Endothelial cell of umbilical vein (primary cell): Measurements from ENCODE around the gene PRKCQ. TPM values are rescaled to one million over a fixed set of nuclear protein-coding genes. Genes with fewer than 3 reads are reported as not detected.

Source experiments
- BruUV-seq: library from RNA; stranded (reverse); fragments of 400-500 nt; replicated peaks from 2 replicates; lab custom pipeline; 2021; lab: Mats Ljungman, UMichigan
- CTCF ChIA-PET: fragments of 300-600, 350-600 bp; sonication (Branson Sonifier 250); formaldehyde crosslinking; loops from one replicate; lab custom pipeline; 2021; ENCODE audit warnings: antibody characterized with exemption, inconsistent platforms; lab: Charles Lee
- POLR2A ChIA-PET: fragments of 300-600, 350-600 bp; sonication (Branson Sonifier 250); formaldehyde crosslinking; loops from one replicate; lab custom pipeline; 2021; ENCODE audit warnings: antibody characterized with exemption, inconsistent platforms; lab: Charles Lee
- DNase-seq: peaks from one replicate; pipeline ENCODE4 v3.0.0-alpha.2; 2011; ENCODE audit warnings: low read depth, low spot score
- FAIRE-seq: peaks from 2 replicates; lab custom pipeline; 2011; peaks lifted over from hg19 to GRCh38; lab: Jason Lieb, UNC
- H2AFZ ChIP-seq: 2 replicates; pipeline ENCODE4 v1.6.0; 2012; ENCODE audit warnings: low read depth, low read length, control low read depth, inconsistent platforms
- H3K27ac ChIP-seq: 2 replicates; pipeline ENCODE4 v1.5.1; 2011; ENCODE audit warnings: low read depth, mild to moderate bottlenecking, control low read depth, low read length, moderate library complexity; ENCODE audit not compliant: insufficient read depth
- H3K27me3 ChIP-seq, 2 experiments: 2 replicates each; pipeline versions ENCODE4 v1.6.0 to v1.6.1; 2011; ENCODE audit warnings: low read length in 2 of 2, mixed read lengths in 1 of 2; ENCODE audit not compliant: control insufficient read depth in 2 of 2, insufficient read depth in 2 of 2
- H3K36me3 ChIP-seq, 2 experiments: 2 replicates in 1 of 2; 3 replicates in 1 of 2; pipeline ENCODE4 v1.5.1; 2011; ENCODE audit warnings: low read length in 2 of 2, mild to moderate bottlenecking in 1 of 2, moderate library complexity in 1 of 2; ENCODE audit not compliant: control insufficient read depth in 2 of 2, insufficient read depth in 2 of 2; ENCODE audit errors: extremely low read depth in 1 of 2
- H3K4me1 ChIP-seq: 3 replicates; pipeline ENCODE4 v1.5.1; 2011; ENCODE audit warnings: mild to moderate bottlenecking, low read length; ENCODE audit not compliant: control insufficient read depth, insufficient read depth; ENCODE audit errors: extremely low read depth
- H3K4me2 ChIP-seq: 2 replicates; pipeline ENCODE4 v1.6.1; 2011; ENCODE audit warnings: low read length, control low read depth, mixed read lengths; ENCODE audit not compliant: insufficient read depth
- H3K4me3 ChIP-seq, 3 experiments: fragments of 200-600 bp in 1 of 3; sonication (generic), shearing (Covaris generic) in 1 of 3; replicated peaks in 1 of 3; 2 replicates each; pipeline ENCODE4 v1.5.1; 2011 to 2016; ENCODE audit warnings: control low read depth in 3 of 3, low read length in 3 of 3, mild to moderate bottlenecking in 2 of 3, inconsistent platforms in 1 of 3, low read depth in 1 of 3, moderate library complexity in 1 of 3; ENCODE audit not compliant: insufficient read depth in 1 of 3
- H3K79me2 ChIP-seq: 2 replicates; pipeline ENCODE4 v1.6.0; 2012; ENCODE audit warnings: low read length, inconsistent platforms; ENCODE audit not compliant: control insufficient read depth, insufficient read depth
- H3K9ac ChIP-seq: replicated peaks from 2 replicates; pipeline ENCODE3; 2011; ENCODE audit warnings: low read length, control low read depth; ENCODE audit not compliant: insufficient read depth; ENCODE audit errors: extremely low read depth
- H3K9me1 ChIP-seq: replicated peaks from 3 replicates; pipeline ENCODE4 v1.6.0; 2011; ENCODE audit warnings: mild to moderate bottlenecking, low read length; ENCODE audit not compliant: control insufficient read depth, insufficient read depth; ENCODE audit errors: extremely low read depth
- H3K9me3 ChIP-seq: replicated peaks from 2 replicates; pipeline ENCODE4 v1.5.1; 2012; ENCODE audit warnings: low read length, inconsistent platforms; ENCODE audit not compliant: control insufficient read depth, insufficient read depth
- H4K20me1 ChIP-seq: replicated peaks from 2 replicates; pipeline ENCODE3; 2011; ENCODE audit warnings: mild to moderate bottlenecking, low read length; ENCODE audit not compliant: control insufficient read depth, insufficient read depth; ENCODE audit errors: extremely low read depth
- CTCF ChIP-seq, 2 donors: IDR thresholded peaks; 1 replicate in 1 of 2; 2 replicates in 1 of 2; pipeline ENCODE4 v1.5.1; 2011; ENCODE audit warnings: low read length in 2 of 2, mild to moderate bottlenecking in 2 of 2, moderate library complexity in 2 of 2, control low read depth in 1 of 2, inconsistent platforms in 1 of 2, low read depth in 1 of 2; ENCODE audit not compliant: insufficient read depth in 1 of 2; ENCODE audit errors: extremely low read depth in 1 of 2
- EZH2 ChIP-seq: IDR thresholded peaks from 2 replicates; pipeline ENCODE4 v1.6.1; 2012; ENCODE audit warnings: borderline replicate concordance, low read depth, mild to moderate bottlenecking, moderate library complexity, low read length, inconsistent platforms; ENCODE audit not compliant: severe bottlenecking
- FOS ChIP-seq: IDR thresholded peaks from 2 replicates; pipeline ENCODE4 v1.6.1; 2011; ENCODE audit warnings: mild to moderate bottlenecking, low read length, moderate library complexity, borderline replicate concordance; ENCODE audit not compliant: insufficient read depth
- MAX ChIP-seq: IDR thresholded peaks from 2 replicates; pipeline ENCODE4 v1.6.1; 2011; ENCODE audit not compliant: insufficient read depth, insufficient read length
- POLR2A ChIP-seq: IDR thresholded peaks from 2 replicates; pipeline ENCODE4 v1.6.1; 2012; ENCODE audit warnings: low read depth, mild to moderate bottlenecking, control low read depth, low read length
- POLR2AphosphoS5 ChIP-seq: IDR thresholded peaks from 2 replicates; pipeline ENCODE4 v1.6.1; 2012; ENCODE audit warnings: low read depth, mild to moderate bottlenecking, control low read depth, low read length, moderate library complexity; ENCODE audit not compliant: insufficient read depth
- dilution Hi-C: fragments of 300-500 bp; cut with MboI; formaldehyde crosslinking; loops from one replicate; pipeline ENCODE4 v1.15.0; 2019; ENCODE audit warnings: low sequenced_read_pairs; ENCODE audit not compliant: extremely low pct_ligation_motif_present
- intact Hi-C: fragments of 100-400 bp; cut with micrococcal nuclease; formaldehyde crosslinking; loops from one replicate; pipeline ENCODE4 v1.10.0; 2022
- polyA plus RNA-seq, 4 experiments: library from polyadenylated mRNA; depleted of rRNA in 3 of 4; stranded (reverse) in 3 of 4; unstranded in 1 of 4; fragments of >200 nt; gene quantifications; 2 replicates each; pipeline versions ENCODE4 v1.2.1 to v1.2.3, GENCODE V29; 2011 to 2012; ENCODE audit warnings: missing spikeins in 1 of 4
- total RNA-seq: library from RNA; stranded (reverse); gene quantifications from 2 replicates; pipeline ENCODE4 v1.2.3, GENCODE V29; 2021

PRKCQ gene
- total and polyA plus RNA-seq, 2 donors (not counting 3 experiments of a cell fraction or from before 2014, with no cell fraction given), result 0.32 to 0.55 TPM

- TSS peak; percentile 64 for BruUV-seq
- H3K4me3 ChIP-seq, result peak overlapping the region; percentile 75 to 92 (median 92)
- H2AFZ ChIP-seq, result peak overlapping the region; percentile 100
- intact Hi-C loops, result loop anchor here (1.0 to 5.0 kb wide), 4 partner anchors 68 to 827 kb away; no protein-coding TSS in a partner anchor
- TF ChIP-seq CTCF (IDR thresholded peaks at IDR 0.05; ENCODE audit: extremely low read depth in 1 of 2, insufficient read depth in 1 of 2, low read depth in 1 of 2, low read length in 2 of 2) (peak; percentile 58), FOS (no peak), MAX (no peak), EZH2 (peak; percentile 12), POLR2A (peak; percentile 28), POLR2AphosphoS5 (no peak)
- CTCF ChIA-PET, result interaction anchor here (0.6 to 1.9 kb wide), 9 partner anchors 8 to 828 kb away, joined by 3 to 12 read pairs (median 3); no protein-coding TSS in a partner anchor
- peak overlapping the region; percentile 60 for H3K27ac ChIP-seq
- H3K36me3 ChIP-seq, result no peaks in the 10 kb centered on the region
- FAIRE-seq (no peak), DNase-seq (peak; percentile 68)
- H3K27me3 ChIP-seq, result peaks cover 14 to 30% of the 10 kb centered on the region in 2 experiments
- H4K20me1 ChIP-seq, result no peaks in the 10 kb centered on the region
- H3K79me2 ChIP-seq, result no peaks in the 10 kb centered on the region
- peak overlapping the region; percentile 88 for H3K9ac ChIP-seq
- H3K4me2 ChIP-seq, result peak overlapping the region; percentile 100
- peaks cover 10% of the 10 kb centered on the region for H3K4me1 ChIP-seq
- H3K9me1 ChIP-seq, result no peaks in the 10 kb centered on the region
- dilution Hi-C loops, result no loop called here
- POLR2A ChIA-PET, result no interaction called here
- H3K9me3 ChIP-seq, result no peaks in the 10 kb centered on the region
These were observed 378 bp upstream of the PRKCQ start for GRCh38 chr10:6580279-6581029.
